Right forelimb (tissue), 1 donor: ENCODE results near the gene NELL1.
"Not testable (repeated sequence)": the region's sequence is repeated elsewhere in the genome, so short reads cannot be mapped to it uniquely, and the experiment has no call there.

Experiments
- DNase-seq: peaks from one replicate; pipeline ENCODE4 v3.0.0-alpha.2; 2018

The NELL1 gene

DNA sequence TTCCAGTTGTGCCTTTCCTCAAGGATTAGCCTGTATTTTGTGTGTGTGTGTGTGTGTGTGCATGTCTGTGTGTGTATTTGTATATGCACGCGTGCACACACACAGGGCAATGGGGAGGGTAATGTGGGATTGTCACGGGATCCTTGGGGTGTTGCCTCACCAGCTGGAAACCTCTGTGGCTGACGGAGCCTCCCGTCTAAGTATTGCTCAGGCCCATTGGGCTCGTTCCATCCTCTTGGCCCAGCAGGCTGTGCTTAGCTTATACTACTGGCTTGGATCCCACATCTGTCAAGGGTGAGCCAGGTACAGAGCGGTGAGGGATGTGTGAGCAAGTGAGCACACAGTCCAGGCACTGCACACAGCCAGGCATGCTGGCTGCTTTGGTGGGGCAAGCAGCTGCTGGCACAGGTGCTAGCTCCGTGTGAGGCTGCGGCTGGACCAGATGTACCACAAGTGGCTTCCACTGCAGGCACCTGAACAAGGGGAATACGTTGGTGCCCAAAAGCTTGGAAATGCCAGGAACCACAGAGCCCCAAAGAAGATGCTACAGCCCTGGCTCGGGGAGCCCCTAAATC lies 462.8 kb downstream of the NELL1 start:
- no peak for DNase-seq

DNA sequence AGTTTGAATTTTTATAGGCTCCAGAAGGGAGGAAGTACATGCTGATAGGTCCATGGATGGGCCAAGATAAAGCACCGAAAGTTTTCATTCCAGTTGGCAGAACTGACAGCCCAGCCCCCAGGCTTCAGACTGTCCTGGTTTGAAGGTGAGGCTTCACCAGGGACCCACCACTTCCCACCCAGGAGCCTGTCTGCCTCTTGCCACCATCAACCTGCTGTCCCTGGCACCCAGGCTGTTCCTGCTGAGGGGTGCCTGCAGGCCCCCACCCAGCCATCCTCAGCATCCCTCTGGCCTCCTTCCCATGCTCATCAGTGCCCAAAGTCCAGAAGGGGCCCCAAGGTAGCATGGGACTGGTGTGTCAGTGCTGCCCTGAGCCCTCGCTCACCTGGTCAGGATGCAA lies 463.9 kb downstream of the NELL1 start:
- DNase-seq, result no peak

DNA sequence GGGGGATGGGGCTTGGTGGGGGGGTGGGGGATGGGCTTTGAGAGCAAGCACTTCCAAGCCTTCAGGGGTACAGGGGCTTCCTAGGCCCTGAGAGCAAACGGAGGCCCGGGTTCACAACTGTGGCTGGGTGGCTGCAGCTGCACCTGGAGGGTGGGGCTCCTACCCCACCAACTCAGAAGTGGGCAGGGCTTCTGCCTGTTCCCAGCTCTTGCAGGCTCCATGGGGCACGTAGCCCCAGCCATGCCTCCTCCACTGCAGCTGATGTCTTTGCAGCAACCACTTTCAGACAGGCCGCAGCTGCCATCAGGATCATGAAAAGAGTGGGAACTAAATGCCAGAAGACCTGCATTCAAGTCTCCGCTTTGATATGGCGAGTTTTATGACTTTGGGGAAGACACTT lies 464.3 kb downstream of the NELL1 start:
- DNase-seq, result no peak

- no peak for DNase-seq
These were observed 468.4 kb downstream of the NELL1 start for GRCh38 chr11:21137803-21138202.

GRCh38 chr11:21141557-21141956 lies 472.2 kb downstream of the NELL1 start:
- DNase-seq, result not testable (repeated sequence)

DNA sequence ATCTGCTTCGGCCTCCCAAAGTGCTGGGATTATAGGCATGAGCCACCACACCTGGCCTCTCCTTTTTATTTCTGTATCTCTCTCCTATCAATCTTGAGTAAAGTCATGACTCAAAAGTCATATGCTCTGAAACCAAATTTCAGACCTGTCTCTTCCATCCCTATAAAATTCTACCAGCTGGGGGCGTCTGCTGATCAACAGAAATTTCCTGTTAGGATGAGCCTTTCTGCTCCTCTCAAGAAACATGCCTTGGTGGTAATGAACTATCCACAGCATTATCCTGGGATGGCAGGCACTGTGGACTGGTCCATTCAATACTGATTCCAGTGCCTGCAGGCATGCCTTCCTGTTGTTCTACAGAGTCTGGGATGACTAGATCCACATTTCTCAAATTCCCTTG lies 472.6 kb downstream of the NELL1 start:
- DNase-seq, result no peak

DNA sequence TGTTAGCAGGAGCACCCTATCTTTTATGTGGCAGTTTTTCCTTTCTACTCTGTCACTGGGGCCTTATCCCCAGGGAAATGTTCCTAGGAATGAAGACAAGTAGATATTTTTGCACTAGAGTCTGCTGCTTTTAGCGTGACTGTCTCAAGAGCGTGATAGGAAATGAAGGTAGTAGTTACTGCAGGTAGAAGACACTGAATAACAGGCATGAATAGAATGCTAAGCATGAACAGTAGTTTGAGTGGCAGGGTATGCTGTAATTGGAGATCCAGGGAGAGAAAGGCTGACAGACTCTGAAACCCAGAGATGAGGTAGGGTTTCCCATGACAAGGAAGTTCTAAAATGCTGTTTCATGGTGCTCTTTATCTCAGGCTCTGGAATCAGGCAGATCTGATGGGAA lies 475.1 kb downstream of the NELL1 start:
- no peak for DNase-seq

- no peak for DNase-seq
These were observed 479.0 kb downstream of the NELL1 start for GRCh38 chr11:21148376-21148775.

GRCh38 chr11:21160140-21160539 lies 490.8 kb downstream of the NELL1 start:
- no peak for DNase-seq

GRCh38 chr11:21169639-21170038 lies 500.3 kb downstream of the NELL1 start:
- DNase-seq, result no peak

DNA sequence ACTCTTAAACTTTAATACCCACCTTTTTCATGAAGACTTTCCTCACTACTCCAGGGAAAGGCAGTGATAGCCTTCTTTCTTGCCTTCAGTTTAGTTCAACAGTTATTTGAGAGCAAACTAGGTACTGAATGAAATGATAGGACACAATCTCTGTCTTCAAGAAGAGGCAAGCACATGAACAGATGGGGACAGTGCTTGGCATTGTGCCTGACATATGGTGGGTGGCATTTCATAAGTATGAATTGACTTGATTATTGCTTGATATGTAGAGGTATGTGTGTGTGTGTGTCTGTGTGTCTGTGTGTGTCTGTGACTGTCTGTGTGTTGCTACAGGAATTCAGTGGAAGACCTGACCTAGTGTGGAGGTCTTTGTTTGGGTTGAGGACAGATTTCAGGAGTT lies 504.1 kb downstream of the NELL1 start:
- DNase-seq, result no peak

DNA sequence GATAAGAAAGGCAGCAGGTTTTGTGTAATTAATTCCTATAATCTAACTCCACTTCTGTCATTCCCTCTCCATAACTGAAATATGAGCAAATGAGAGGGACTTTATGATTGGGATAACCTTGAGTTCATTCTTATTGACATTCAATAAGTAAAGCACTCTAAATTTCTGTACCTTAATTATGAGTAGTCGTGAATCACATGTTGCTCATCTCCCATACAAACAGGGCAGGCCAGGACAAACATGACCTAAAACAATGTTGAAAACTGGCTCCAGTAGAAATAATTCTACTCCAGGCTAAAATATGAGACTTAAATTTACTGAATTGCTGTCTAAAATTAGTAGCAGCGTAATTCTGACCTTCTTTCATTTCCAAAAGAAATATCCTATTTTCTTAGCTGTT lies 505.4 kb downstream of the NELL1 start:
- DNase-seq, result no peak

DNA sequence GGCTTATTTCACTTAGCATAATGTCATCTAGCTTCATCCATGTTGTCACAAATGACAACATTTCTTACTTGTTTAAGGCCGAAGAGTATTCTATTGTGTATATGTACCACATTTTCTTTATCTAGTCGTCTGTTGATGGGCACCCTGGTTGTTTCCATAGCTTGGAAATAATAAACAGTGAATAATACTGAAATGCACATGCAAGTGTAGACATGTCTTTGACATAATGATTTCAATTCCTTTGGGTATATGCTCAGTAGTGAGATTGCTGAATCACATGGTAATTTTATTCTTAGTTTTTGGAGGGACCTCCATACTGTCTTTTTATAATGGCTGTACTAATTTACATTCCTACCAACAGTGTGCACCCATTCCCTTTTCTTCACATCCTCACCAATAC lies 508.0 kb downstream of the NELL1 start:
- DNase-seq, result no peak

GRCh38 chr11:21179770-21180169 lies 510.4 kb downstream of the NELL1 start:
- DNase-seq, result no peak

GRCh38 chr11:21180182-21180581 lies 510.8 kb downstream of the NELL1 start:
- DNase-seq, result no peak

DNA sequence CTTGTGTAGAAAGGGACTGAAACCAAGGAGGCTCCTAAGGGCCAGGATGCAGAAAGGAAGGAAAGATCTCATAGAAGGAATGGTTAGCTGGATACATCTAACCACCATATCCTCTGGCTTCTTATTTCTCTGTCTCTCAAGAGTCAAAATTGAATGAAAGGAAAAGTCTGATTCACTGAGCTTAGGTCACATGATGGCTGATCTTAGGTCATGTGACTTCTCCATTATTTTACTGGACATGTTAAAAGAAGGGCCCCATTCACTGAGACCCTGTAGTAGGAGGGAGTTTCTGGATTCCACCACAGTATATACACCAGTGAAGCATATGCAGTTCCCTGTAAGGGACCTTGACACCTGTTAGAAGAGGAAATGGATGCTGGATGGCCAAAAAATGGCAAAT lies 516.6 kb downstream of the NELL1 start:
- no peak for DNase-seq

DNA sequence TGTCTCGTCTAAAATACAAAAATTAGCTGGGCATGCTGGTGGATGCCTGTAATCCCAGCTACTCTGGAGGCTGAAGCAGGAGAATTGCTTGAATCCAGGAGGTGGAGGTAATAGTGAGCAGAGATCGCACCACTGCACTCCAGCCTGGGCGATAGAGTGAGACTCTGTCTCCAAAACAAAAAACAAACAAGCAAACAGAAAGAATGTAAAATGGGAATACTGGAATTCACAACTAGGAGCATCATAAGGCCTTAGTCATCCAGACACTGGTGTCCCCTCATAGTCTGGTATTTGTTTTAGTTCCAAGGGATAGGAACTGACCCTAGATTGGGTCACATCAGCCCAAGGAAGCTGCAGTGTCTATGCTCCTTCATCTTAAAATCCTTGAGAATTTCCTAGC lies 520.8 kb downstream of the NELL1 start:
- DNase-seq, result no peak

DNA sequence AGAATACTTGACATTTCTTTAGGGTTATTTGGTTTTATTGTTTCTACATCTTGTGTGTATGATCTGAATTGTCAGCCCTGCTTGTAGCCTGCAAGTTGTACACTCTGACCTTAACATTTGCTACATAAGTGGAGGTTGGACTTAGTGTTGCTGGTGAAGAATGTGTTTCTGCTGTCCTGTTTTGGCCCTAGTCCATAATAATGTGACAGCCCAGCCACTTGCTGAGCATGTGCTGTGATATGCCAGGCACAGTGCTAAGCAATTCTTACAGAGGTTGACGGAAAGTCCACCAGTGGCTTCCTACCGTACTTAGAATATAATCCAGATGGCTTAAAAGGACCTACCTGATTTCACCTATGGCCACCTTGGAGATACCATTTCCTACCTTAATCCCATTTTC lies 526.6 kb downstream of the NELL1 start:
- DNase-seq, result no peak

GRCh38 chr11:21198498-21198897 lies 529.1 kb downstream of the NELL1 start:
- no peak for DNase-seq

GRCh38 chr11:21205205-21205604 lies 535.8 kb downstream of the NELL1 start:
- no peak for DNase-seq

DNA sequence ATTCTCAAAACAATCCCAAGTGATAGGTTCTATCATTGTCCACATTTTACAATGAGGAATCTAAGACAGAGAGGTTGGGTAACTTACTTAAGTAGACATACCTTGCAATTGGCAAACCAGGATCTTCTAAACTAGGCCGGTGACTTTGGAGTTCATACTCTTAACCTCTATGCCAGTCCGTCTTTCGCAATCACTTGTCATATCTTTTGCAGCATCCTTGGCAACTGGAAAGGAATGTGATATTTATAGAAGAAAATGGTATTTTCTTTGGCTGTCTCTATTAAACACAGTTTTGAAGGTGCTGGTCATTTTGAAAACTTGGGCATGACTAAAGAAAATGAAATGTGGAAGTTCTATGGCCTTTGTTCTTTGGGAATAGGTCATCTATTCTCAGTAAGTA lies 556.5 kb downstream of the NELL1 start:
- no peak for DNase-seq

- no peak for DNase-seq
These were observed 559.8 kb downstream of the NELL1 start for GRCh38 chr11:21229224-21229623.

- no peak for DNase-seq
These were observed 580.8 kb downstream of the NELL1 start for GRCh38 chr11:21250196-21250595.

- no peak for DNase-seq
These were observed 584.7 kb downstream of the NELL1 start for GRCh38 chr11:21254055-21254454.

DNA sequence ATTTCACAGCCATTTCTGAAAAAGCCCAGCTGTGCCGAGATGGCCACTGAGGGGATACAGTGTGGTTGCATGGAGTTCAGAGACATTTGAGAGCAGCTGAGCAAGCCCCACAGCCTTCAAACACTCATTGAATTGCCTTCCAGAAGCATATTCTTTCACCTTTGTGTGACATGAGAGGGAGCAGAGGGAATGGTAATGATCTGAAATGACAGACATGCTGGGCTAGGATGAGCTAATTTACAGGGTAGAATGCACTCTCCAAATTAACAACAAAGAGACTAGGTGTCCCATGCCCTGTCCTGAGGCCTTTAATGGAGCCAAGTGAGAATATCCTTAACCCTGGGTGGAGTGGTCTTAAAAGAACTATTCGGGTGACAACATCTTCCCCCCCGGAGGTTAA lies 585.4 kb downstream of the NELL1 start:
- no peak for DNase-seq

DNA sequence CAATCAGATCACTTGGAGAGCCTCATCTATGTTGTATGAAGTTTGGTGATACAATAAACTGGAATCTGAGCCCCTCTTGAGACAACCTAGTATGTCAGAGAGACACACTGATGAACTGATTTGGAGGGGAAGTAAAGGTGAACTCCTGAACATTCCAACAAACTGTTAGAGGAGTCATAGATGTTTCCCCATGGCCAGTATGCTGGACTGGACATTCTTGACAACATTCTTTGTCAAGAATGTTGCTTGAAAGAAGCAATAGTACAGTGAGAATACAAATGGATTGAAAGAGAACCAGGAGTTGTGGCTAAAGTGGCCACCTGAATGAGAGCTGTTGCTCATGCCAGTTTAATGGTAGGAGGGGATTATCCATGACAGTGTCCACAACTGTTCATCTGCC lies 588.1 kb downstream of the NELL1 start:
- DNase-seq, result no peak
